Amniotic epithelial cell (primary cell): ENCODE results near the gene YWHAG.
"Not testable (repeated sequence)": the region's sequence is repeated elsewhere in the genome, so short reads cannot be mapped to it uniquely, and the experiment has no call there.

ENCODE experiments used
- DNase-seq: peaks from one replicate; pipeline ENCODE4 v3.0.0-alpha.2; 2010; ENCODE audit warnings: low read depth

The YWHAG gene

GRCh38 chr7:76318488-76319353 lies 40.1 kb downstream of the YWHAG start:
- peak; percentile 83 for DNase-seq

GRCh38 chr7:76317782-76318487 lies 40.9 kb downstream of the YWHAG start:
- DNase-seq: peak; percentile 94

GRCh38 chr7:76316984-76317781 lies 41.6 kb downstream of the YWHAG start:
- no peak for DNase-seq

GRCh38 chr7:76315364-76315763 lies 43.4 kb downstream of the YWHAG start:
- no peak for DNase-seq

- DNase-seq: not testable (repeated sequence)
These were observed 44.1 kb downstream of the YWHAG start for GRCh38 chr7:76314740-76315139.

GRCh38 chr7:76314042-76314721 lies 44.6 kb downstream of the YWHAG start:
- DNase-seq: peak; percentile 84

GRCh38 chr7:76311838-76312237 lies 47.0 kb downstream of the YWHAG start:
- DNase-seq: not testable (repeated sequence)

GRCh38 chr7:76310102-76310957 lies 48.5 kb downstream of the YWHAG start:
- no peak for DNase-seq

GRCh38 chr7:76309341-76310101 lies 49.3 kb downstream of the YWHAG start:
- not testable (repeated sequence) for DNase-seq

- DNase-seq: not testable (repeated sequence)
These were observed 49.9 kb downstream of the YWHAG start for GRCh38 chr7:76308874-76309273.

GRCh38 chr7:76304888-76305375 lies 53.9 kb downstream of the YWHAG start:
- DNase-seq: no peak

- DNase-seq: peak; percentile 95
These were observed 55.3 kb downstream of the YWHAG start for GRCh38 chr7:76303202-76304147.

GRCh38 chr7:76302347-76303201 lies 56.2 kb downstream of the YWHAG start, which contains the start of gene HSPB1:
HSPB1 (plus strand) TSS chr7:76302673; CDS start chr7:76302713, 40 bp downstream.
- peak; percentile 86 for DNase-seq

- no peak for DNase-seq
These were observed 57.8 kb downstream of the YWHAG start for GRCh38 chr7:76301000-76301399.

- peak; percentile 96 for DNase-seq
These were observed 58.5 kb downstream of the YWHAG start for GRCh38 chr7:76300166-76300731.

- DNase-seq: peak; percentile 96
These were observed 61.7 kb downstream of the YWHAG start for GRCh38 chr7:76296743-76297740.
